OCI-LY7 (cell line): ENCODE data around the gene KSR1. TPM values are rescaled to one million over a fixed set of nuclear protein-coding genes. Genes with fewer than 3 reads are reported as not detected.

ENCODE experiments used
- BruUV-seq: library from RNA; stranded (reverse); fragments of 400-500 nt; replicated peaks from 2 replicates; lab custom pipeline; 2021; lab: Mats Ljungman, UMichigan
- CTCF ChIA-PET: fragments of 300-600 bp; sonication (Branson Sonifier 250); formaldehyde crosslinking; loops from one replicate; lab custom pipeline; 2022; ENCODE audit warnings: antibody characterized with exemption; ENCODE audit not compliant: unreplicated experiment; lab: Charles Lee
- POLR2A ChIA-PET: fragments of 300-600 bp; sonication (Branson Sonifier 250); formaldehyde crosslinking; loops from one replicate; lab custom pipeline; 2022; ENCODE audit warnings: antibody characterized with exemption; lab: Charles Lee
- DNase-seq: peaks from one replicate; pipeline ENCODE4 v3.0.0-alpha.2; 2015; ENCODE audit warnings: low spot score
- H2AFZ ChIP-seq: fragments of 200-600 bp; sonication (generic), shearing (Covaris generic); 2 replicates; pipeline ENCODE4 v1.6.1; 2014; ENCODE audit warnings: mild to moderate bottlenecking, antibody characterized with exemption, low read length, moderate library complexity
- H3K27ac ChIP-seq: fragments of 200-600 bp; sonication (generic); 2 replicates; pipeline ENCODE4 v1.5.1; 2014; ENCODE audit warnings: mixed run types, low read depth, mild to moderate bottlenecking, moderate library complexity, low read length, inconsistent platforms; ENCODE audit not compliant: poor library complexity, severe bottlenecking
- H3K36me3 ChIP-seq: fragments of 200-600 bp; sonication (generic); 2 replicates; pipeline ENCODE4 v1.6.1; 2014; ENCODE audit warnings: mild to moderate bottlenecking, antibody characterized with exemption, low read length, moderate library complexity, mixed read lengths; ENCODE audit not compliant: insufficient read depth
- H3K4me1 ChIP-seq: fragments of 200-600 bp; sonication (generic); 2 replicates; pipeline ENCODE4 v1.5.1; 2014; ENCODE audit warnings: mild to moderate bottlenecking, low read length; ENCODE audit not compliant: insufficient read depth, poor library complexity, severe bottlenecking
- H3K4me2 ChIP-seq: fragments of 200-600 bp; sonication (generic); 2 replicates; pipeline ENCODE4 v1.6.1; 2014; ENCODE audit warnings: mild to moderate bottlenecking, low read length
- H3K4me3 ChIP-seq: fragments of 200-600 bp; sonication (generic); 2 replicates; pipeline ENCODE4 v1.5.1; 2014; ENCODE audit warnings: mild to moderate bottlenecking, low read depth, low read length; ENCODE audit not compliant: poor library complexity, severe bottlenecking
- H3K79me2 ChIP-seq: fragments of 200-600 bp; sonication (generic); 2 replicates; pipeline ENCODE4 v1.6.1; 2016; ENCODE audit warnings: low read depth, mild to moderate bottlenecking, low read length, moderate library complexity, mixed read lengths; ENCODE audit not compliant: insufficient read depth
- H3K9me2 ChIP-seq: fragments of 200-600 bp; sonication (generic); 2 replicates; pipeline ENCODE4 v1.6.1; 2016; ENCODE audit warnings: mild to moderate bottlenecking, low read length, mixed read lengths; ENCODE audit not compliant: insufficient read depth
- H3K9me3 ChIP-seq: fragments of 200-600 bp; sonication (generic); 2 replicates; pipeline ENCODE4 v1.6.1; 2014; ENCODE audit warnings: mild to moderate bottlenecking, mixed run types, low read length, mixed read lengths
- H4K20me1 ChIP-seq: fragments of 200-600 bp; sonication (generic); 2 replicates; pipeline ENCODE4 v1.6.1; 2014; ENCODE audit warnings: mild to moderate bottlenecking, antibody characterized with exemption, low read length, moderate library complexity, mixed read lengths; ENCODE audit not compliant: insufficient read depth
- EZH2phosphoT487 ChIP-seq: fragments of 200-600 bp; sonication (generic); IDR thresholded peaks from 2 replicates; pipeline ENCODE4 v1.6.1; 2018; ENCODE audit warnings: low read depth, borderline replicate concordance, mild to moderate bottlenecking, mixed run types, antibody characterized with exemption, low read length, moderate library complexity, mixed read lengths
- intact Hi-C: fragments of 100-400 bp; cut with micrococcal nuclease; formaldehyde crosslinking; loops from one replicate; pipeline ENCODE4 v1.10.0; 2022; ENCODE audit not compliant: unreplicated experiment
- total RNA-seq, 2 experiments: library from RNA; depleted of rRNA in 1 of 2; stranded (reverse); fragments of >200 nt in 1 of 2; shearing (Covaris generic) in 1 of 2; gene quantifications; 2 replicates each; pipeline ENCODE4 v1.2.3, GENCODE V29; 2014 to 2022
- TF ChIP-seq, protein P1 (sequence below): fragments of 200-600 bp; sonication (generic); conservative IDR thresholded peaks from 2 replicates; pipeline ENCODE4 v1.5.1; 2014; ENCODE audit warnings: mild to moderate bottlenecking, antibody characterized with exemption, low read length, moderate library complexity, mixed read lengths

KSR1 gene
- total RNA-seq, 2 experiments from 2014 or later = 2.2 to 4.1 TPM

DNA sequence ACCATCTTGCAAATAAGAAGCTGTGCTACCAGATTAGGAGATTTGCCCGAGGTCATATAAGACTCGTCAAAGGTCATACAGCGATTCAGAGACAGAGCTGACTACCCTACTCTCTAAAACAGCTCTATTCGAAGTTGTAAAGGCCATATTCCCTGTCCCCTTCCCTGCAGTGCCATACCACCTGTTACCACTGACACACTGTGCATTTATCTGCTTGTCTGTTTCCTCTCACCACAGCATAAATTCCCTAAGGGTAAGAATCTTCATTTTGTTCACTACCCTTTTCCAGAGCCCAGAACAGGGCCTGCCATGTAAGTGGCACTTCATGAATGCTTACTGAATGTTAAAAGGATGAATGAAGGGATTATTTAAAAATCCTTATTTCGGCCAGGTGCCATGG, 3.4 kb upstream of the KSR1 start:
- no peak for TF ChIP-seq EZH2phosphoT487
- TF ChIP-seq, protein P1, sequence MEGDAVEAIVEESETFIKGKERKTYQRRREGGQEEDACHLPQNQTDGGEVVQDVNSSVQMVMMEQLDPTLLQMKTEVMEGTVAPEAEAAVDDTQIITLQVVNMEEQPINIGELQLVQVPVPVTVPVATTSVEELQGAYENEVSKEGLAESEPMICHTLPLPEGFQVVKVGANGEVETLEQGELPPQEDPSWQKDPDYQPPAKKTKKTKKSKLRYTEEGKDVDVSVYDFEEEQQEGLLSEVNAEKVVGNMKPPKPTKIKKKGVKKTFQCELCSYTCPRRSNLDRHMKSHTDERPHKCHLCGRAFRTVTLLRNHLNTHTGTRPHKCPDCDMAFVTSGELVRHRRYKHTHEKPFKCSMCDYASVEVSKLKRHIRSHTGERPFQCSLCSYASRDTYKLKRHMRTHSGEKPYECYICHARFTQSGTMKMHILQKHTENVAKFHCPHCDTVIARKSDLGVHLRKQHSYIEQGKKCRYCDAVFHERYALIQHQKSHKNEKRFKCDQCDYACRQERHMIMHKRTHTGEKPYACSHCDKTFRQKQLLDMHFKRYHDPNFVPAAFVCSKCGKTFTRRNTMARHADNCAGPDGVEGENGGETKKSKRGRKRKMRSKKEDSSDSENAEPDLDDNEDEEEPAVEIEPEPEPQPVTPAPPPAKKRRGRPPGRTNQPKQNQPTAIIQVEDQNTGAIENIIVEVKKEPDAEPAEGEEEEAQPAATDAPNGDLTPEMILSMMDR = no peak
- Histone ChIP-seq H3K27ac (no peak overlapping the region), H3K79me2 (no peaks in the 10 kb centered on the region), H3K4me3 (no peak overlapping the region), H3K4me2 (no peak overlapping the region), H3K4me1 (peaks cover 6% of the 10 kb centered on the region), H3K9me2 (no peaks in the 10 kb centered on the region), H3K36me3 (no peaks in the 10 kb centered on the region), H2AFZ (no peak overlapping the region), H3K9me3 (no peaks in the 10 kb centered on the region), H4K20me1 (no peaks in the 10 kb centered on the region)
- ChIA-PET POLR2A (no interaction called here), CTCF (no interaction called here)
- intact Hi-C loops = no loop called here
- no peak for DNase-seq
- BruUV-seq = no TSS peak

- H3K9me2 ChIP-seq = no peaks in the 10 kb centered on the region
- H3K4me3 ChIP-seq = no peak overlapping the region
- BruUV-seq = no TSS peak
- no peak overlapping the region for H3K4me2 ChIP-seq
- H4K20me1 ChIP-seq = no peaks in the 10 kb centered on the region
- H3K36me3 ChIP-seq = no peaks in the 10 kb centered on the region
- H3K4me1 ChIP-seq = peaks cover 6% of the 10 kb centered on the region
- H3K27ac ChIP-seq = no peak overlapping the region
- H3K9me3 ChIP-seq = no peaks in the 10 kb centered on the region
- intact Hi-C loops = no loop called here
- no peaks in the 10 kb centered on the region for H3K79me2 ChIP-seq
- no peak for DNase-seq
- TF ChIP-seq, protein P1 = no peak
- no peak for TF ChIP-seq EZH2phosphoT487
- H2AFZ ChIP-seq = no peak overlapping the region
- POLR2A ChIA-PET = no interaction called here
- CTCF ChIA-PET = no interaction called here
Measured at GRCh38 chr17:27453471-27453870, 2.8 kb upstream of the KSR1 start.

- POLR2A ChIA-PET = no interaction called here
Measured at GRCh38 chr17:27454089-27454488, 2.2 kb upstream of the KSR1 start.

More at GRCh38 chr17:27454089-27454488, 2.2 kb upstream of the KSR1 start:
- DNase-seq = no peak
- TF ChIP-seq, protein P1 = no peak
- TF ChIP-seq EZH2phosphoT487 = no peak
- CTCF ChIA-PET = no interaction called here
- no TSS peak for BruUV-seq
- H3K4me3 ChIP-seq = no peak overlapping the region
- H3K9me3 ChIP-seq = no peaks in the 10 kb centered on the region
- H3K4me2 ChIP-seq = no peak overlapping the region
- no peak overlapping the region for H3K27ac ChIP-seq
- H3K36me3 ChIP-seq = no peaks in the 10 kb centered on the region
- no peaks in the 10 kb centered on the region for H3K79me2 ChIP-seq
- H4K20me1 ChIP-seq = no peaks in the 10 kb centered on the region; the same call in 1 of the 2 replicates
- H3K9me2 ChIP-seq = no peaks in the 10 kb centered on the region
- intact Hi-C loops = no loop called here
- peaks cover 6% of the 10 kb centered on the region for H3K4me1 ChIP-seq
- no peak overlapping the region for H2AFZ ChIP-seq
